ENCODE results near the gene SPRED3. TPM values are rescaled to one million over a fixed set of nuclear protein-coding genes. Genes with fewer than 3 reads are reported as not detected.
"Not testable (repeated sequence)": the region's sequence is repeated elsewhere in the genome, so short reads cannot be mapped to it uniquely, and the experiment has no call there.

Gene SPRED3
- total RNA-seq, 1 experiment from 2014 or later, result 5.6 TPM

DNA sequence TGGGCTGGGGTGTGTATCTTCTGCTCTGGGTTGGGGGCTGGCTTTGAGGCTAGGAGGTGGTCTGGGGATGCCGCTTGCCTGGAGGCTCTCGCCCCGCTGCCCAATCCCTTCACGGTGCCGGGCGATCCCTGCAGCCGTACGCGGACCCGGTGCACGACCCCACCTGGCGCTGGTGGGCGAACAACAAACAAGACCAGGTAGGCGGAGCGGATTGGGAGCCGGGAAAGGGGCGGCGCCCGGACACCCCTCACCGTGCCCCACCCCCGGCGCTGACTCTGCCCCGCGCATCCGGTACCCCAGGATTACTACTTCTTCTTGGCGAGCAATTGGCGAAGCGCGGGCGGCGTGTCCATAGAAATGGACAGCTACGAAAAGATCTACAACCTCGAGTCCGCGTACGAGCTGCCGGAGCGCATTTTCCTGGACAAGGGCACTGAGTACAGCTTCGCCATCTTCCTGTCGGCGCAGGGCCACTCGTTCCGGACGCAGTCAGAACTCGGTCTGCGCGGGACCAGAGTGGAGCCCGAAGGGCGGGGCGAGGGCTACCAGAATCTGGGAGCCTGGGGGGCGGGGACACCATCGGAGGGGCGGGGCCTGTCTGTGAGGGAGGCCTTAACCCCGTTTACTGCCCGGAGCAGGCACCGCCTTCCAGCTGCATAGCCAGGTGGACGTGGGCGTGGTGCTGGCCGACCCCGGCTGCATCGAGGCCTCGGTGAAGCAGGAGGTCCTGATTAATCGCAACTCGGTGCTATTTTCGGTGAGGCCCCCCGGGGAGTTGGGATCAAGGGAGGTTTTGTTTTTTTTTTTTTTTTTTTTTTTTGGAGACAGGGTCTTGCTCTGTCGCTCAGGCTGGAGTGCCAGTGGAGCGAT lies 26.2 kb upstream of the SPRED3 start:
- intact Hi-C loops (cut with micrococcal nuclease), result no loop called here
- peak overlapping the region; percentile 80 for H3K4me3 Mint-ChIP-seq (ENCODE audit: unreplicated experiment)
- no TSS peak for BruUV-seq (replicated peaks)
- ChIA-PET CTCF (interaction anchor here (0.7 kb wide), 1 partner anchor 25 kb away, joined by 3 read pairs; no protein-coding TSS in a partner anchor), POLR2A (interaction anchor here (1.0 to 1.4 kb wide), 6 partner anchors 13 to 97 kb away, joined by 3 to 13 read pairs (median 5); partner anchors contain the start of genes C19orf33, CATSPERG and PSMD8)
- TF ChIP-seq, protein P1, sequence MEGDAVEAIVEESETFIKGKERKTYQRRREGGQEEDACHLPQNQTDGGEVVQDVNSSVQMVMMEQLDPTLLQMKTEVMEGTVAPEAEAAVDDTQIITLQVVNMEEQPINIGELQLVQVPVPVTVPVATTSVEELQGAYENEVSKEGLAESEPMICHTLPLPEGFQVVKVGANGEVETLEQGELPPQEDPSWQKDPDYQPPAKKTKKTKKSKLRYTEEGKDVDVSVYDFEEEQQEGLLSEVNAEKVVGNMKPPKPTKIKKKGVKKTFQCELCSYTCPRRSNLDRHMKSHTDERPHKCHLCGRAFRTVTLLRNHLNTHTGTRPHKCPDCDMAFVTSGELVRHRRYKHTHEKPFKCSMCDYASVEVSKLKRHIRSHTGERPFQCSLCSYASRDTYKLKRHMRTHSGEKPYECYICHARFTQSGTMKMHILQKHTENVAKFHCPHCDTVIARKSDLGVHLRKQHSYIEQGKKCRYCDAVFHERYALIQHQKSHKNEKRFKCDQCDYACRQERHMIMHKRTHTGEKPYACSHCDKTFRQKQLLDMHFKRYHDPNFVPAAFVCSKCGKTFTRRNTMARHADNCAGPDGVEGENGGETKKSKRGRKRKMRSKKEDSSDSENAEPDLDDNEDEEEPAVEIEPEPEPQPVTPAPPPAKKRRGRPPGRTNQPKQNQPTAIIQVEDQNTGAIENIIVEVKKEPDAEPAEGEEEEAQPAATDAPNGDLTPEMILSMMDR (IDR thresholded peaks at IDR 0.05; ENCODE audit: unreplicated experiment), result no peak
- no peaks in the 10 kb centered on the region for H3K36me3 Mint-ChIP-seq (ENCODE audit: insufficient read depth, unreplicated experiment)
- H3K9me3 Mint-ChIP-seq (ENCODE audit: unreplicated experiment), result no peaks in the 10 kb centered on the region
- H3K4me1 Mint-ChIP-seq (ENCODE audit: insufficient read depth, unreplicated experiment), result no peaks in the 10 kb centered on the region
- DNase-seq (ENCODE audit: unreplicated experiment), result peak; percentile 70
- H3K27ac Mint-ChIP-seq (ENCODE audit: low read depth, unreplicated experiment), result no peak overlapping the region
- H3K27me3 Mint-ChIP-seq (ENCODE audit: insufficient read depth, unreplicated experiment), result peaks cover 24% of the 10 kb centered on the region

DNA sequence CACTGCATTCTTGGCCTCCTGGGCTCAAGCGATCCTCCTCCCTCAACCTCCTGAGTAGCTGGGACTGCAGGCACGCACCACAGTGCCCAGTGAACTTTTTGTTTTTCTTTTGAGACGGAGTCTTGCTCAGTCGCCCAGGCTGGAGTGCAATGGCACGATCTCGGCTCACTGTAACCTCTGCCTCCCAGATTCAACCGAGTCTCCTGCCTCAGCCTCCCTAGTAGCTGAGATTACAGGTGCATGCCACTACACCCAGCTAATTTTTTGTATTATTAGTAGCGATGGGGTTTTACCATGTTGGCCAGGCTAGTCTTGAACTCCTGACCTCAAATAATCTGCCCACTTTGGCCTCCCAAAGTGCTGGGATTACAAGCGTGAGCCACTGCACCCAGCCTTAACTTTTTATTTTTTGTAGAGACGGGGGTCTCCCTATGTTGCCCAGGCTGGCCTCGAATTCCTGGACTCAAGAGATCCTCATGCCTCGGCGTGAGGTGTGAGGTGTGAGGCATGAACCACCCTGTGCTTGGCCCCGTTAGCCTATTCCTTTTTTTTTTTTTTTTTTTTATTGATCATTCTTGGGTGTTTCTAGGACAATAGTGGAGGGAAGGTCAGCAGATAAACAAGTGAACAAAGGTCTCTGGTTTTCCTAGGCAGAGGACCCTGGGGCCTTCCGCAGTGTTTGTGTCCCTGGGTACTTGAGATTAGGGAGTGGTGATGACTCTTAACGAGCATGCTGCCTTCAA lies 25.4 kb upstream of the SPRED3 start:
- H3K27ac Mint-ChIP-seq (ENCODE audit: low read depth, unreplicated experiment); BruUV-seq (replicated peaks); intact Hi-C loops (cut with micrococcal nuclease); CTCF ChIA-PET; H3K4me1 Mint-ChIP-seq (ENCODE audit: insufficient read depth, unreplicated experiment); DNase-seq (ENCODE audit: unreplicated experiment); H3K9me3 Mint-ChIP-seq (ENCODE audit: unreplicated experiment); H3K36me3 Mint-ChIP-seq (ENCODE audit: insufficient read depth, unreplicated experiment): not testable (repeated sequence)
- POLR2A ChIA-PET, result interaction anchor here (1.0 to 1.4 kb wide), 3 partner anchors 12 to 24 kb away, joined by 3 to 13 read pairs (median 5); partner anchors contain the start of gene PSMD8
- Mint-ChIP-seq H3K4me3 (ENCODE audit: unreplicated experiment) (peak overlapping the region; percentile 80), H3K27me3 (ENCODE audit: insufficient read depth, unreplicated experiment) (peaks cover 24% of the 10 kb centered on the region)

DNA sequence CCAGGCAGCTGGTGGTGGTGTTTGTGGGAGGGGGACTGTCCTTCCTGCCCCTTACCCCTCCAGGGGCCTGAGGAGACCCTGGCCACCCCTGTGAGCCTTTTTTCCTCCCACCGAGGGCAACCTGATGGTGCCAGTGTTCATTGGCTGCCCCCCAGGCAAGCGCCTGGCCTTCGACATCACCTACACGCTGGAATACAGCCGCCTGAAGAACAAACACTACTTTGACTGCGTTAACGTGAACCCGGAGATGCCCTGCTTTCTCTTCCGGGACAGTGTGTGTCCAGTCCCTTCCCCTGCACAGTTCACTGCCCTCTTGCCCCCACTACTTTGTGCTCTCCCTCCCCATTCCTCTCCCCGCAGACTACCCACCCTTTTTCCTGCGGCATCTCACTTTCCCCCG lies 21.5 kb upstream of the SPRED3 start:
- no peaks in the 10 kb centered on the region for H3K36me3 Mint-ChIP-seq (ENCODE audit: insufficient read depth, unreplicated experiment)
- TF ChIP-seq, protein P1 (IDR thresholded peaks at IDR 0.05; ENCODE audit: unreplicated experiment), result no peak
- H3K9me3 Mint-ChIP-seq (ENCODE audit: unreplicated experiment), result no peaks in the 10 kb centered on the region
- POLR2A ChIA-PET, result interaction anchor here (0.9 kb wide), 1 partner anchor 62 kb away, joined by 3 read pairs; the partner anchor contains the start of gene C19orf33
- no peaks in the 10 kb centered on the region for H3K27me3 Mint-ChIP-seq (ENCODE audit: insufficient read depth, unreplicated experiment)
- no peak overlapping the region for H3K4me3 Mint-ChIP-seq (ENCODE audit: unreplicated experiment)
- intact Hi-C loops (cut with micrococcal nuclease), result no loop called here
- CTCF ChIA-PET, result interaction anchor here (0.5 to 1.3 kb wide), 4 partner anchors 25 to 132 kb away, joined by 3 to 4 read pairs (median 3); partner anchors contain the start of gene CATSPERG
- H3K27ac Mint-ChIP-seq (ENCODE audit: low read depth, unreplicated experiment), result no peak overlapping the region
- no peaks in the 10 kb centered on the region for H3K4me1 Mint-ChIP-seq (ENCODE audit: insufficient read depth, unreplicated experiment)
- no TSS peak for BruUV-seq (replicated peaks)
- no peak for DNase-seq (ENCODE audit: unreplicated experiment)

DNA sequence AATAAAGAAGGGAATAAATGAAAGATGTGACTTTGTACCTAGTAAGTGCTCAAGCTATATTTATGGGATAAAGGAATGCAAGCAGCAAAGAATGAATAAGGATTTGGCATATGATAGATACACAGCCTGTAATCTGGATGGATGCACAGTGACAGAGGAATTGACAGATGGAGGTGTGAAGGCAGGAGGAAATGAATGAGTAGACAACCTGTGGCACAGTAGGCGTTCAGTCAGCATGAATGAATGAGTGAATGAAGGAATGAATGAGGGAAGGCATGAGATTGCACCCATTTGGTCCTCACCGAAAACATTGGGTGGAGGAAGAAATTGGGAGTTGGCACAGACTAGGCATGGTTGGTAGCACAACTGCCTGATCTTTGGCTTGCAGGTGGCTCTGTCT lies 18.9 kb upstream of the SPRED3 start:
- peaks cover 3% of the 10 kb centered on the region for H3K36me3 Mint-ChIP-seq (ENCODE audit: insufficient read depth, unreplicated experiment)
- intact Hi-C loops (cut with micrococcal nuclease), result no loop called here
- H3K4me1 Mint-ChIP-seq (ENCODE audit: insufficient read depth, unreplicated experiment), result no peaks in the 10 kb centered on the region
- no peaks in the 10 kb centered on the region for H3K9me3 Mint-ChIP-seq (ENCODE audit: unreplicated experiment)
- no peak overlapping the region for H3K4me3 Mint-ChIP-seq (ENCODE audit: unreplicated experiment)
- POLR2A ChIA-PET, result no interaction called here
- DNase-seq (ENCODE audit: unreplicated experiment), result no peak
- no peaks in the 10 kb centered on the region for H3K27me3 Mint-ChIP-seq (ENCODE audit: insufficient read depth, unreplicated experiment)
- no TSS peak for BruUV-seq (replicated peaks)
- TF ChIP-seq, protein P1 (IDR thresholded peaks at IDR 0.05; ENCODE audit: unreplicated experiment), result no peak
- no peak overlapping the region for H3K27ac Mint-ChIP-seq (ENCODE audit: low read depth, unreplicated experiment)
- CTCF ChIA-PET, result interaction anchor here (1.1 kb wide), 1 partner anchor 34 kb away, joined by 3 read pairs; the partner anchor contains the start of gene CATSPERG

Measured in MCF 10A (cell line).